Rectal smooth muscle tissue (tissue), 1 donor: ENCODE measurements around the gene UBA52.
"Not testable (repeated sequence)": the region's sequence is repeated elsewhere in the genome, so short reads cannot be mapped to it uniquely, and the experiment has no call there.

Experiments used
- H3K27ac ChIP-seq: one replicate; pipeline ENCODE4 v1.7.0; 2013; ENCODE audit warnings: low read depth, low read length, inconsistent platforms
- H3K27me3 ChIP-seq: one replicate; pipeline ENCODE4 v1.7.0; 2013; ENCODE audit warnings: low read length; ENCODE audit not compliant: control insufficient read depth, insufficient read depth
- H3K36me3 ChIP-seq: one replicate; pipeline ENCODE4 v1.7.0; 2013; ENCODE audit warnings: low read length; ENCODE audit not compliant: control insufficient read depth, insufficient read depth
- H3K4me1 ChIP-seq: one replicate; pipeline ENCODE4 v1.7.0; 2013; ENCODE audit warnings: low read length; ENCODE audit not compliant: control insufficient read depth, insufficient read depth
- H3K4me3 ChIP-seq: one replicate; pipeline ENCODE4 v1.7.0; 2013; ENCODE audit warnings: low read length
- H3K9ac ChIP-seq: one replicate; pipeline ENCODE4 v1.7.0; 2013; ENCODE audit warnings: low read length

UBA52 gene

DNA sequence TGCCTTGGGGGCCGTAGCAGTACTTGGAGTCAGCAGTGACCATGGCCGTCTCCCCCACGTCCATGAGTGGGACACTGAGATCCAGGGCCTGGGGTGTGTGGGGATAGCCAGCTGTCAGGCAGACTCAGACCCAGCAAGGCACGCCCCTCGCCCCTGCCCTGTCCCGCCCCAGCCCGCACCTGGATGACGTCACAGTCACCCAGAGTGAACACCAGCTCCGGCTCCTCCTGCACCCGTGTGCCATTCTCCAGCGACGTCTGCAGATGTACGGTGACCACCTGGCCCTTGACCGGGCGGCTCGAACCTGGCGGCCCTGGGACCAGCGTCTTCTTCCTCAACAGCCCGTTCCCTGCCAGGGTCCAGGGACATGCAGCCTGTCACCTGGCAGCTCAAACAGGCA is 32.3 kb upstream of the UBA52 start:
- H3K27ac ChIP-seq = no peak overlapping the region
- H3K4me1 ChIP-seq = peaks cover 2% of the 10 kb centered on the region
- H3K27me3 ChIP-seq = no peaks in the 10 kb centered on the region
- no peak overlapping the region for H3K4me3 ChIP-seq
- no peak overlapping the region for H3K9ac ChIP-seq
- H3K36me3 ChIP-seq = peaks cover 18% of the 10 kb centered on the region

DNA sequence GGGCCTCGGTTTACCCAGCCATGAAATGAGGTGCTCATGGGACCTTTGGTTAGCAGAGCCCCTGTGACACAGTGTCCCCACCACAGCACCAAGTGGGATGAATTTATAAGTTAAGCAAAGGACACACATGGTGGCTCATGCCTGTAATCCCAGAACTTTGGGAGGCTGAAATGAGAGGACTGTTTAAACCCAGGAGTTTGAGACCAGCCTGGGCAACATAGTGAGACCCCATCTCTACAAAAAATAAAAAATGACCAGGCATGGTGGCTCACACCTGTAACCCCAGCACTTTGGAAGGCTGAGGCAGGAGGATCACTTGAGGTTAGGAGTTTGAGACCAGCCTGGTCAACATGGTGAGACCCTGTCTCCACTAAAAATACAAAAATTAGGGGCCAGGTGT is 31.5 kb upstream of the UBA52 start:
- not testable (repeated sequence) for H3K27ac ChIP-seq, H3K4me1 ChIP-seq, H3K27me3 ChIP-seq, H3K9ac ChIP-seq, H3K4me3 ChIP-seq
- peaks cover 18% of the 10 kb centered on the region for H3K36me3 ChIP-seq

DNA sequence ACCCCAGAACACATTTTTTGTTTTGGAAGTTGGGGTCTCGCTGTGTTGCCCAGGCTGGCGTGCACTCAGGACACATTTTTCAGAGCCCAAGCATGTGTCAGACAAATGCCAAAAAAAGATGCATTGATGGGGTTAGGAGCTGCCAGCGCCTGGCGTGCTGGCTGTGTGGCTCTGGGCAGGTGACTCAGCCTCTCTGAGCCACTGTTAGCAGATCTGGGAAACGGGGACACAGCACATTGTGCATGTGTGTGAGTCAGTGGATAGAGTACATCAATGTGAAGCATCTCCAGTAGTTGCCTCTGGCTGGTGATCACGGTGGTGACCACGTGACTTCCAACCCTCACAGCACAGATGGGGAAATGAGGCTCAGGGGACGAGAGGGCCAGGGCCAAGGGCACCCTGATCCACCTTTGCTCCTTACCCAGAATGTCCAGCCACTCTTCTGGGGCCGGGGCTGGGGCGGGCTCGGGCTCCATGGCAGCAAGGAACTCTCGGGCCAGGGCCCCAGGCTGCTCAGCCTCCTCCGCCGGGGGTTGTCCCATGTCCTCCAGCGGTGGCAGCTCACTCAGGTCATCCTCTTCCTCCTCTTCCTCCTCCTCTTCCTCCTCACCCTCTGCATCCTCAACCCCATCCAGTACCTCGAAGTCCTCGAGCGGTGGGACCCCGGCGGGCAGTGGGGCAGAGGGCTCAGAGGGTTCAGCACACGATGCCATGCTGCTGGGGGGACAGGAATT is 30.2 kb upstream of the UBA52 start:
- H3K36me3 ChIP-seq = peaks cover 12% of the 10 kb centered on the region
- no peak overlapping the region for H3K4me3 ChIP-seq
- H3K4me1 ChIP-seq = peaks cover 2% of the 10 kb centered on the region
- H3K27ac ChIP-seq = peak overlapping the region; percentile 72
- no peaks in the 10 kb centered on the region for H3K27me3 ChIP-seq
- no peak overlapping the region for H3K9ac ChIP-seq

DNA sequence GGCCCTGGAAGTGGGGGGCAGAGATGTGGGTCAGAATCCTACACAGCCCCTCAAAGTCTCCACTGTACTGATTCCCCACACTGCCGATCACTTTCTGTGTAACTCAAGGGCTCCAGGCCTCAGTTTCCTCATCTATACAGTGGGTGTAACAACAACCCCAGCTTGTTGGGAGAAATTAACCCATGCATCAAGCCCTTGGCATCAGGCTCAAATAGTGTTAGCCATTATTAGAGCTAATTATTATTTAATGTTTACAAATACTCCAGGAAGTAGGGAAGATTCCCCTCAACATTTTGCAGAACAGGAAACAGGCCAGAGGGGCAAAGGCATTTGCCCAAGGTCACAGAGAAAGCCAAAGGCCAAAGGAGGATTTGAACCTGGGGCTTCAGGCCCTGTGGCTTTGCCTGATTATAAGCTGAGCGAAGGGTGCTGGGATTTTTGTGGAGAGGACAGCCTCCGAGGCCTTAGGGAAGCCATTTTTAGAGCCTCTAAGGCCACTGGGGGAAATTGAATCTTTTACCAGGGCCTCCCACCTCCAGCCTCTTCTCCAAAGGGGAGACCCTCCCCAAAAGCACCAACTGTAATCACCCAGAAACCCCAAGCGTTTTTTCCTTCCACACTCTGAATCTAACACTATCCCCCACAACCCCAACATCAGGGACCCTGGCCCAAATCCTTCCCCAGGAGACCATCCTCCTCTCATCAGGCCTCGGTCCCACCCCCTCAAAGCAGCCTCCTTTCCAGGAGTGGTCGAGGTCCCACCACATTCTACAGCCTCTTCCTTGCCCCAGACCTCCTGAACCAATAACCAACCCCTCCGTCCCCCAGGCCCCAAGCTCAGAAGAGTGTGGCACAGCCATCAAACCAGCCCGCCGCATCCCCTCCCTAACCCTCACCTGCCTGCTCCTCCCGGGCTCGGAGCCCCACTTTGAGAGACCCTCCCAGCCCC is 29.4 kb upstream of the UBA52 start:
- H3K4me3 ChIP-seq = peak overlapping the region; percentile 52
- H3K27me3 ChIP-seq = no peaks in the 10 kb centered on the region

DNA sequence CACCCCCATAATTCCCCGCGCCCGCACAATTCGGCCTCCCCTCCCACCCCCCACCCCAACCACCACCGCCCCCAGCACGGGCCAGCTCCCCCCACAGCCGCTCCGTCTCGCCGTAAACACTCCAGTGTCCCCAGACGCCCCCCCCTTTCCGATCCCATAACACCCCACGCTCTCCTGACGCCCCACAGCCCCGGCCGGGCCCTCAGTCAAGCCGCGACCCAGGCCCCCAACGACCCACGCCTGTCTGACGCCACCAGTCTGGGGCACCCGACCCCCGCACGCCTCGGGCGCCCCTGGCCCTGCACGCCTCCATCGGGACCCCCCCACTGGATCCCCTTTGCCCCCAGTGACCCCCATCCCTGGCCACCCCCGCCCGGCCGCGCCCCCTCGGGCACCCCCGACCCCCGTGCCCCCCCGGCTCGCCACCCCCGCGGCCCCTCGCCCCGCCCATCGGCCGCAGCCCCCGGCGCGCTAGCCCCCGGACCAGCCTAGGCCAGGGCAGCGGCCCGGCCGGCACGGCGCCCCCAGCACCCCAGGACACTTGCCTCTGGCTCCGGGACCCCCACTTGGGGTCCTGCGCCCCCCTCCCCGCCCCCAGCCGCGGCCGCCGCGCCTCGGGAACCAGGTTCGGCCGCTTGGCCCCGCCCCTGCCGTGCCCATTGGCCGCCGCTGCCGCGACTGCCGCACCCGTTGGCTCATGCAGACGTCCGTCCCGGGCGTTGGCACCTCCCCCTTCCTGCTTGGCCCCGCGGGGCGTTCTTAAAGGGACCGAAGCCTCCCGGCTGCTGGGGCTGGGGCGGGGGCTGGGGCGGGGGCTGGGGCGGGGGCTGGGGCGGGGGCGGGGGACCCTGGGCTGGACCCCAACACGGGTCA is 28.5 kb upstream of the UBA52 start, which contains the start of gene FKBP8:
FKBP8 (minus strand) TSS at position 633 of the 873 bp plus-strand sequence. CDS start 1,603 bp downstream, outside the sequence.
- Histone ChIP-seq H3K9ac (peak within 1 kb of the TSS; percentile 80), H3K27me3 (no peaks in the 10 kb centered on the region), H3K27ac (peak within 1 kb of the TSS; percentile 72), H3K4me1 (peaks cover 2% of the 10 kb centered on the region), H3K36me3 (peaks cover 2% of the 10 kb centered on the region), H3K4me3 (peak within 1 kb of the TSS; percentile 59)

More for the DNA sequence above, 29.4 kb upstream of the UBA52 start:
- Histone ChIP-seq H3K4me1 (peaks cover 2% of the 10 kb centered on the region), H3K27ac (peak overlapping the region; percentile 72), H3K36me3 (peaks cover 5% of the 10 kb centered on the region), H3K9ac (peak overlapping the region; percentile 80)

DNA sequence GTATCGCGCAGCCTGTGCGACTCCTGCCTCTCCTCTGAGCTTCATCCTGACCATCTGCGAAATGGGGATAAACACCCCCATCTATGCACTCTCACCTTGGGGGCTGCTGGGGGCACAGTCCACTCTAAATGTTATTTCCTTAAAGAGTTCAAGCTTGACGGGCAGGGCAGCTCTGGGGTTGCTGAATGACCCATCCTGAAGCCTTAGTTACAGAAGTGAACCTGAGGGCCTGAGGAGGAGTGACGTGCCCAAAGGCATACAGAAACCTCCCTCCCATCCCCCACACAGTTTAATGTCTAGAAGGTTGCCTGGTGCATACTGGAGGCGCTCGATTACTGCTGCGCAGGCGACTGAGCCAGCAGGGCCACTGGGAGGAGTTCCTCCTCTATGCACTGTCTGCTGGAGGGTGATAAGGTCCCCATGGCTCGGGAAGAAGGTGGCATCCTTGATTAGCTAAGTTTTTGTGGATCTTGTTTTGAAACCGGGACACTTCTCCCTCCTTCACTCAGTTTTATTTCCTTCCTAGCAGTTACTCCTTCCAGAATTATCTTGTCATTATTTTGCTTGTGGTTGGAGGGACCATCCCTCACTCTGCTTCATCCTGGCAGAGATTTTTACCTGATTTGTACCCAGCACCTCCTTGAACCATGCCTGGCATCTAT is 27.7 kb upstream of the UBA52 start:
- Histone ChIP-seq H3K9ac (no peak overlapping the region), H3K4me3 (peak overlapping the region; percentile 59), H3K36me3 (peaks cover 2% of the 10 kb centered on the region), H3K4me1 (peaks cover 2% of the 10 kb centered on the region), H3K27ac (no peak overlapping the region), H3K27me3 (no peaks in the 10 kb centered on the region)

DNA sequence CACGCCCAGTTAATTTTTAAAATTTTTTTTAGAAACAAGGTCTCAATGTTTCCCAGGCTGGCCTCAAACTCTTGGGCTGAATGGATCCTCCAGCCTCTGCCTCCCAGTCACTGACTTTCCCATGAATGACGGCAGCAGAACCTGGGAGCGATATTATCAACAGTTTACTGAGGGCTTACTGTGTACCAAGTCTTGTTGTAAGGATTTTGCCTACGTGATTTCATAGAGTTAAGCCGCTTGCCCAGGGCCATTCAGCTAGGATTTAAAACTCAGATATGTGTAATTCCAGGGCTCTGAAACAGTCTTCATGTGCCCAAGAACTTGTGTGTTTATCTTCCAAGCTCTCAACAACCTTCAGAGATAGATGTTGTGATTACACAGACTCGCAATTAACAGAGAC is 20.0 kb upstream of the UBA52 start:
- H3K27me3 ChIP-seq = no peaks in the 10 kb centered on the region
- no peaks in the 10 kb centered on the region for H3K36me3 ChIP-seq
- H3K9ac ChIP-seq = no peak overlapping the region
- H3K4me3 ChIP-seq = no peak overlapping the region
- H3K4me1 ChIP-seq = no peaks in the 10 kb centered on the region
- H3K27ac ChIP-seq = no peak overlapping the region

DNA sequence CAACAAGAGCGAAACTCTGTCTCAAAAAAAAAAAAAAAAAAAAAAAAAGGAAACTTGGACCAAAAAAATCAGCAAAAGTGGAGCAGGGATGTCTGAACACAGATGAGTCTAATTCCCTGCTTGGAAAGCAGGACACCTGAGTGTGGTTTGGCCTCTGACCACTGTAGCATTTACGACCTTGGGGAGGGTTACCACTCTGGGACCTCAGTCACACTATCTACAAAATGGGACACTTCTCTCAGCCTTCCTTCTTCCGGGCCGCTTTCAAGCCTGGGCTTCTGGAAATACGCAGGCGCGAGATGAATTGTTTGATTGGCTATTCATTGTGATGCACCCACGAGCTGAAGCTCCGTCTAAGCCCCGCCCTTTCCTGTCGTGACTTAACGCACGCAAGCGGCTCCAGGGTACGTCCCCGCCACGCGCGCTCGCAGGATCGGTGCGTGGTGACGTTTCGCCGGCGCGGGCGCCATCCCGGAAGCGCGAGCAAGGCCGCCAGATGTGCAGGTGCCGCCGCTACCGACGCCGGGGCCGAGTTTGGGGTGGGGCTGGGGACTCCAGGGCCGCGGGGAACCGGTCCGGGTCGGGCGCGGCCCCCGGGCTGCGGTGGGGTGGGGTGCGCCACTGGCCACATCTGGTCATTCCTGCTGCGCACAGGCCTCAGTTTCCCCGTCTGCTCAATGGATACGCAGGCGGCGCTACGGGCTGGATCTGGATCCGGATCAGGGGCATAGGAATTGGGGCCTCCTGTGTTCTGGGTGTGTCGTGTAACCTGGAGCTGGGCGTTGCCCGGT is 14.1 kb upstream of the UBA52 start, which contains the start of gene KXD1:
KXD1 (plus strand) TSS at position 460 of the 791 bp plus-strand sequence. CDS start 4,187 bp downstream, outside the sequence.
- Histone ChIP-seq H3K4me3 (peak within 1 kb of the TSS; percentile 97), H3K27ac (peak within 1 kb of the TSS; percentile 91), H3K9ac (peak within 1 kb of the TSS; percentile 33), H3K4me1 (peaks cover 4% of the 10 kb centered on the region), H3K27me3 (no peaks in the 10 kb centered on the region), H3K36me3 (no peaks in the 10 kb centered on the region)

DNA sequence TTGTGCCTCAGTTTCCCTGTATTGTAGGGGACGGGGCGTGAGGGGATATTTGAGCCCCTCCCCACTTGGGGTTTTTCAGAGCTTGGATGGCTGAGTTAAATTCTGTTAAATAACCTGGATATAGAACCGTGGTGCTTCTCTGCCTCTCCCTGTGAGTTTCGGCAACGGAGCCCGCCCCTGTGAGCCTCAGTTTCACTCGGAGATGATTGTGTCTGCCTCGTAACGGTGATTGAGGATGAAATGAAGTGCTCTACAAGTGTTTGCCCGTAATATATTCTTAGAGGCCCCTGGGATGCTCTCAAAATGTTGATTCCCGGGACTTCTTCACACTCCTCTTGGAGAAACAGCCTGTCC is 13.5 kb upstream of the UBA52 start:
- H3K9ac ChIP-seq = peak overlapping the region; percentile 33
- peak overlapping the region; percentile 91 for H3K27ac ChIP-seq
- H3K27me3 ChIP-seq = no peaks in the 10 kb centered on the region
- peaks cover 4% of the 10 kb centered on the region for H3K4me1 ChIP-seq
- peak overlapping the region; percentile 97 for H3K4me3 ChIP-seq
- H3K36me3 ChIP-seq = no peaks in the 10 kb centered on the region

DNA sequence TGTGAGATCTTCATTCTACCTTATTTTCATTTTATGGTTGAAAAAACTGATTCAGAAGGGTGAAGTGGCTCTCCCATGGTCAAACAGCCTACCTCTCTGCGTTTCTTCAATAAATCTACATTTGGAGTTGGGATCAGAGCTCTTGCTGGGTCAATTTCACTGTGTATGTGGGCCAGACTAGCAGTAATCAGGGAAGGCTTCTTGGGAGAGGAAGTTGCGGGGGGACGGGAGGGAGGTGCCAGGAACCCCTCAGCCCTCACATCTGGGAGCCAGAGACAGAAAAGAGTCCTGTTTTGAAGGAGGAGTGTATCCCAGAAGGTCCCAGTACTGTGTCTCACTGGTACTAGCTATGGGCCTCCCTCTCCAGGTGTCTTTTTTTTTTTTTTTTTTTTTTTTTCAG is 13.1 kb upstream of the UBA52 start:
- Histone ChIP-seq H3K27ac (peak overlapping the region; percentile 91), H3K27me3 (no peaks in the 10 kb centered on the region), H3K9ac (no peak overlapping the region), H3K36me3 (no peaks in the 10 kb centered on the region), H3K4me1 (peaks cover 4% of the 10 kb centered on the region), H3K4me3 (peak overlapping the region; percentile 97)

DNA sequence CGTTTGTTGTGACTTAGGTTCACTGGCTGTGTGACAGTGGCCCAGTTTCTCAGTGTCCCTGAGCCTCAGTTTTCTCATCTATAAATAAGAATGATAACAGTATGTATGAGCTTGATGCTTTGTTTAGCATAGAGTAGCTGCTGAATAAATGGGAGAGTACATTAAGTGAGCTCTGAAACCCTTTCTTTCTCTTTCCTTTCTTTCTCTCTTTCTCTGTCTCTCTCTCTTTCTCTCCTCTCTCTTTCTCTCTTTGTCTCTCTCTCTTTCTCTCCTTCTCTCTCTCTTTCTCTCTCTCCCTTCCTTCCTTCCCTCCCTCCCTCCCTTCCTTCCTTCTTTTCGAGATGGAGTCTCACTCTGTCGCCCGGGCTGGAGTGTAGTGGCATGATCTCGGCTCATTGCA is 12.0 kb upstream of the UBA52 start:
- no peak overlapping the region for H3K27ac ChIP-seq
- peaks cover 4% of the 10 kb centered on the region for H3K4me1 ChIP-seq

More for the DNA sequence above, 12.0 kb upstream of the UBA52 start:
- Histone ChIP-seq H3K27me3 (no peaks in the 10 kb centered on the region), H3K4me3 (no peak overlapping the region), H3K9ac (no peak overlapping the region), H3K36me3 (peaks cover 6% of the 10 kb centered on the region)
